ENCODE measurements around the gene HS1BP3.

DNA sequence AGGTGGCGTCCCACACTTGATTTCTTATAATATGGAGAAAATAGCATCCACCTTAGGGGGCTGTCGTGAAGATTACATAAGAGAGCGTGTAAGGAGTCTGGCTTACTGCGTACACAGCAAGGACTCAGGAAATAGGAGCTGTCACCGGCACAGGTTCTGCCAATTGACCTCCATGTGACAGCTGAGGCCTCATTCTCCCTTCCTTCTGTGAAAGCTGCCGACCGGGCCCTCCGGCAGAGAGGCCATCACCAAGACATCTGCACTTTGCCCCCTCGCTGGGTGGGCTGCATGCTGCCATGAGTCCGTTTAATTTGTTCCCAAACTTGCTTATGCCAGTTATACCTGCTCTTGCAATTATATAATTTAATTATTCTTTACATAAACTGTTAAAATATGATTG lies 27.7 kb downstream of the HS1BP3 start:
- TF ChIP-seq POLR2A (IDR thresholded peaks at IDR 0.05): no peak
- TF ChIP-seq, protein P1, sequence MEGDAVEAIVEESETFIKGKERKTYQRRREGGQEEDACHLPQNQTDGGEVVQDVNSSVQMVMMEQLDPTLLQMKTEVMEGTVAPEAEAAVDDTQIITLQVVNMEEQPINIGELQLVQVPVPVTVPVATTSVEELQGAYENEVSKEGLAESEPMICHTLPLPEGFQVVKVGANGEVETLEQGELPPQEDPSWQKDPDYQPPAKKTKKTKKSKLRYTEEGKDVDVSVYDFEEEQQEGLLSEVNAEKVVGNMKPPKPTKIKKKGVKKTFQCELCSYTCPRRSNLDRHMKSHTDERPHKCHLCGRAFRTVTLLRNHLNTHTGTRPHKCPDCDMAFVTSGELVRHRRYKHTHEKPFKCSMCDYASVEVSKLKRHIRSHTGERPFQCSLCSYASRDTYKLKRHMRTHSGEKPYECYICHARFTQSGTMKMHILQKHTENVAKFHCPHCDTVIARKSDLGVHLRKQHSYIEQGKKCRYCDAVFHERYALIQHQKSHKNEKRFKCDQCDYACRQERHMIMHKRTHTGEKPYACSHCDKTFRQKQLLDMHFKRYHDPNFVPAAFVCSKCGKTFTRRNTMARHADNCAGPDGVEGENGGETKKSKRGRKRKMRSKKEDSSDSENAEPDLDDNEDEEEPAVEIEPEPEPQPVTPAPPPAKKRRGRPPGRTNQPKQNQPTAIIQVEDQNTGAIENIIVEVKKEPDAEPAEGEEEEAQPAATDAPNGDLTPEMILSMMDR (IDR thresholded peaks at IDR 0.05): no peak

Data from thyroid gland (tissue), 4 donors.